H1 (cell line): ENCODE data around the gene BIRC5.

Source experiments
- GTF2F1 ChIP-seq: IDR thresholded peaks from 2 replicates; pipeline ENCODE4 v1.6.1; 2012; ENCODE audit warnings: low read depth, low read length, improper control_type of control experiment, borderline replicate concordance
- POLR2A ChIP-seq, 2 experiments: IDR thresholded peaks; 1 replicate in 1 of 2; 2 replicates in 1 of 2; pipeline ENCODE4 v1.6.1; 2011; ENCODE audit warnings: low read depth in 2 of 2, low read length in 2 of 2, mild to moderate bottlenecking in 2 of 2; ENCODE audit errors: control extremely low read depth in 1 of 2

DNA sequence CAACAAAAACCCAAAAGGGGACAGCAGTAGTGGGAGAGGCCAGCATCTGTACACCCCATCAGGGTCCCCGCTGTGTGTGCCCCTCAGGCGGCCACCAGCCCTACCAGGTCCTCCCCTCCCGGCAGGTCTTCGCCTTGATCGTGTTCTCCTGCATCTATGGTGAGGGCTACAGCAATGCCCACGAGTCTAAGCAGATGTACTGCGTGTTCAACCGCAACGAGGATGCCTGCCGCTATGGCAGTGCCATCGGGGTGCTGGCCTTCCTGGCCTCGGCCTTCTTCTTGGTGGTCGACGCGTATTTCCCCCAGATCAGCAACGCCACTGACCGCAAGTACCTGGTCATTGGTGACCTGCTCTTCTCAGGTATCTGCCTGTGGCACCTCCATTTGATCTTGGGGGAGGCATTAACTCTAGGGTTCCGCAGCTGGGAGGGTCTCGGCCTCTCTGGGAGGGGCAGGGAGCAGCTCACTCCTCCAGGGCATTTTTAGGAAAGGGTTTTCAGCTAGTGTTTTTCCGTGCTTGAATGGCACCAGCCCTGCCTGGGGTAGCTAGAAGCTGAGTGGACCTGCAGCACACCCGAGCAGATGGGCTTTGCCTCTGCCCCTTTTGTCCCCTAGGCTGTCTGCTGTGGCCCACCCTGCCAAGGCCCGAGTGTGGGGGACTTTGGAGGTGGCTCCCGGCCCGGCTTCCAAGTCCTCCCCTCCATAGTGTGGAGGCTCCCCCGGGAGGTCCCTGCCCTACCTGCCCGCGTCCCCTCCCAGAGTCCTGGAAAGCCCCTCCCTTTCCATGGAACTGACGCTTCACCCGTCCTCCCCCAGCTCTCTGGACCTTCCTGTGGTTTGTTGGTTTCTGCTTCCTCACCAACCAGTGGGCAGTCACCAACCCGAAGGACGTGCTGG lies 43.1 kb upstream of the BIRC5 start:
- TF ChIP-seq POLR2A (IDR thresholded peaks at IDR 0.05; ENCODE audit: control extremely low read depth in 1 of 2, low read depth in 2 of 2, low read length in 2 of 2) (peak in 1 of 2 experiments; percentile 21; a peak in 1 of 3 replicates), GTF2F1 (no peak)
